Omental fat pad (tissue), 4 donors: ENCODE measurements around the gene STON2. TPM values are rescaled to one million over a fixed set of nuclear protein-coding genes. Genes with fewer than 3 reads are reported as not detected.

Experiments used
- ATAC-seq: fragments of 150-250 bp; one replicate; pipeline ENCODE4 v1.9.1; 2016; ENCODE audit warnings: mild to moderate bottlenecking, moderate library complexity; ENCODE audit not compliant: low FRiP score
- DNase-seq: peaks from one replicate; pipeline ENCODE4 v3.0.0-alpha.2; 2019; ENCODE audit warnings: low spot score
- CTCF ChIP-seq, 3 donors: fragments of 450-650 bp; IDR thresholded peaks; one replicate each; pipeline ENCODE4 v1.5.1; 2016 to 2017; ENCODE audit warnings: antibody characterized with exemption in 3 of 3, mild to moderate bottlenecking in 3 of 3, moderate library complexity in 2 of 3
- total RNA-seq, 4 donors: library from RNA; depleted of rRNA; stranded (reverse); fragments of >200 nt; gene quantifications; one replicate each; pipeline ENCODE4 v1.1.0, GENCODE V29; 2016

Gene STON2
- total RNA-seq, 4 donors from 2014 or later, result 8.0 to 31.4 (median 18.6) TPM

GRCh38 chr14:81406863-81407262 is 6.7 kb upstream of the STON2 start:
- TF ChIP-seq CTCF (IDR thresholded peaks at IDR 0.05), result no peak
- no peak for ATAC-seq
- no peak for DNase-seq

- TF ChIP-seq CTCF (IDR thresholded peaks at IDR 0.05), result no peak
- no peak for DNase-seq
- ATAC-seq, result peak; percentile 35
Observed at GRCh38 chr14:81402123-81402495, 2.0 kb upstream of the STON2 start.

GRCh38 chr14:81401420-81402122 is 1.4 kb upstream of the STON2 start:
- TF ChIP-seq CTCF (IDR thresholded peaks at IDR 0.05), result no peak
- peak; percentile 66 for ATAC-seq
- no peak for DNase-seq

- peak; percentile 57 for DNase-seq
- ATAC-seq, result peak; percentile 38
- no peak for TF ChIP-seq CTCF (IDR thresholded peaks at IDR 0.05)
Observed at GRCh38 chr14:81400852-81401251, 728 bp upstream of the STON2 start.

GRCh38 chr14:81398196-81398891 is 1.8 kb downstream of the STON2 start:
- no peak for TF ChIP-seq CTCF (IDR thresholded peaks at IDR 0.05)
- no peak for DNase-seq
- ATAC-seq, result no peak

GRCh38 chr14:81396113-81396512 is 4.0 kb downstream of the STON2 start:
- ATAC-seq (peak; percentile 35), DNase-seq (no peak)
- no peak for TF ChIP-seq CTCF (IDR thresholded peaks at IDR 0.05)

GRCh38 chr14:81394739-81395138 is 5.4 kb downstream of the STON2 start:
- ATAC-seq (no peak), DNase-seq (no peak)
- no peak for TF ChIP-seq CTCF (IDR thresholded peaks at IDR 0.05)
